ENCODE results near the gene VIL1.

The VIL1 gene

GRCh38 chr2:218418717-218419458 lies at the start of gene VIL1:
Gene VIL1 (plus strand): TSS chr2:218419123. CDS start chr2:218423779, 4,656 bp downstream.
- no peak for DNase-seq

GRCh38 chr2:218369330-218369729 lies 49.6 kb upstream of the VIL1 start:
- DNase-seq: no peak

- DNase-seq: no peak
Measured at GRCh38 chr2:218370410-218371063, 48.4 kb upstream of the VIL1 start.

- DNase-seq: no peak
Measured at GRCh38 chr2:218371983-218372350, 47.0 kb upstream of the VIL1 start.

- DNase-seq: no peak
Measured at GRCh38 chr2:218374795-218375194, 44.1 kb upstream of the VIL1 start.

GRCh38 chr2:218375212-218375611 lies 43.7 kb upstream of the VIL1 start:
- DNase-seq: no peak

- DNase-seq: no peak
Measured at GRCh38 chr2:218378053-218378452, 40.9 kb upstream of the VIL1 start.

GRCh38 chr2:218381916-218382366 lies 37.0 kb upstream of the VIL1 start, which contains the start of gene SLC11A1:
Gene SLC11A1 (plus strand): TSS chr2:218382273. CDS start chr2:218382369, 96 bp downstream.
- no peak for DNase-seq

GRCh38 chr2:218382785-218383184 lies 36.1 kb upstream of the VIL1 start:
- DNase-seq: no peak

- no peak for DNase-seq
Measured at GRCh38 chr2:218383892-218384519, 34.9 kb upstream of the VIL1 start.

GRCh38 chr2:218384975-218385374 lies 33.9 kb upstream of the VIL1 start:
- DNase-seq: no peak

- no peak for DNase-seq
Measured at GRCh38 chr2:218386505-218387368, 32.2 kb upstream of the VIL1 start.

- DNase-seq: no peak
Measured at GRCh38 chr2:218387369-218388194, 31.3 kb upstream of the VIL1 start.

- DNase-seq: no peak
Measured at GRCh38 chr2:218389333-218390150, 29.4 kb upstream of the VIL1 start.

- no peak for DNase-seq
Measured at GRCh38 chr2:218391202-218391601, 27.7 kb upstream of the VIL1 start.

GRCh38 chr2:218392459-218392858 lies 26.5 kb upstream of the VIL1 start:
- DNase-seq: no peak

- no peak for DNase-seq
Measured at GRCh38 chr2:218392891-218393462, 25.9 kb upstream of the VIL1 start.

- no peak for DNase-seq
Measured at GRCh38 chr2:218393750-218394290, 25.1 kb upstream of the VIL1 start.

- no peak for DNase-seq
Measured at GRCh38 chr2:218394298-218395089, 24.4 kb upstream of the VIL1 start.

- DNase-seq: no peak
Measured at GRCh38 chr2:218395090-218395444, 23.9 kb upstream of the VIL1 start.
